Measurements from ENCODE around the gene NGDN.
"Not testable (repeated sequence)": the region's sequence is repeated elsewhere in the genome, so short reads cannot be mapped to it uniquely, and the experiment has no call there.

Gene NGDN

GRCh38 chr14:23446291-23446851 lies 23.1 kb upstream of the NGDN start:
- ChIA-PET CTCF (no interaction called here), POLR2A (no interaction called here)
- TF ChIP-seq LEF1 (IDR thresholded peaks at IDR 0.05; ENCODE audit: borderline replicate concordance) (no peak), ZNF384 (IDR thresholded peaks at IDR 0.05) (no peak)
- DNase-seq (ENCODE audit: extremely low spot score): peak; percentile 2

- no peak for DNase-seq (ENCODE audit: extremely low spot score)
- POLR2A ChIA-PET: interaction anchor here (1.4 kb wide), 1 partner anchor 11 kb away, joined by 3 read pairs; no protein-coding TSS in a partner anchor
- CTCF ChIA-PET: no interaction called here
- TF ChIP-seq FOXM1 (IDR thresholded peaks at IDR 0.05; ENCODE audit: borderline replicate concordance) (no peak), LEF1 (IDR thresholded peaks at IDR 0.05; ENCODE audit: borderline replicate concordance) (no peak), PKNOX1 (IDR thresholded peaks at IDR 0.05) (no peak), NFRKB (IDR thresholded peaks at IDR 0.05) (no peak), FOXK2 (IDR thresholded peaks at IDR 0.05) (no peak), CTBP1 (IDR thresholded peaks at IDR 0.05; ENCODE audit: borderline replicate concordance) (no peak), TARDBP (IDR thresholded peaks at IDR 0.05) (no peak), BHLHE40 (IDR thresholded peaks at IDR 0.05; ENCODE audit: borderline replicate concordance) (no peak), L3MBTL2 (conservative IDR thresholded peaks at IDR 0.05) (no peak), HDGF (IDR thresholded peaks at IDR 0.05; ENCODE audit: borderline replicate concordance) (no peak), ELF4 (IDR thresholded peaks at IDR 0.05) (no peak), SP1 (IDR thresholded peaks at IDR 0.05) (no peak), ARNT (IDR thresholded peaks at IDR 0.05) (no peak), SUZ12 (IDR thresholded peaks at IDR 0.05) (no peak)
Measured at GRCh38 chr14:23447361-23448350, 21.8 kb upstream of the NGDN start.

GRCh38 chr14:23449314-23449713 lies 20.2 kb upstream of the NGDN start:
- no peak for TF ChIP-seq HDGF (IDR thresholded peaks at IDR 0.05; ENCODE audit: borderline replicate concordance)
- TF ChIP-seq LEF1 (IDR thresholded peaks at IDR 0.05; ENCODE audit: borderline replicate concordance): no peak
- TF ChIP-seq CTBP1 (IDR thresholded peaks at IDR 0.05; ENCODE audit: borderline replicate concordance): no peak
- no peak for TF ChIP-seq SUZ12 (IDR thresholded peaks at IDR 0.05)
- TF ChIP-seq FOXK2 (IDR thresholded peaks at IDR 0.05): no peak
- no peak for TF ChIP-seq ARNT (IDR thresholded peaks at IDR 0.05)
- TF ChIP-seq SP1 (IDR thresholded peaks at IDR 0.05): no peak
- CTCF ChIA-PET: interaction anchor here (1.1 kb wide), 1 partner anchor 29 kb away, joined by 3 read pairs; no protein-coding TSS in a partner anchor
- no peak for DNase-seq (ENCODE audit: extremely low spot score)
- POLR2A ChIA-PET: no interaction called here

GRCh38 chr14:23450379-23450778 lies 19.1 kb upstream of the NGDN start:
- ChIA-PET CTCF (no interaction called here), POLR2A (interaction anchor here (0.7 kb wide), 1 partner anchor 1375 kb away, joined by 3 read pairs; no protein-coding TSS in a partner anchor)
- TF ChIP-seq ZNF384 (IDR thresholded peaks at IDR 0.05) (no peak), BHLHE40 (IDR thresholded peaks at IDR 0.05; ENCODE audit: borderline replicate concordance) (no peak), L3MBTL2 (conservative IDR thresholded peaks at IDR 0.05) (no peak), SP1 (IDR thresholded peaks at IDR 0.05) (no peak), CTBP1 (IDR thresholded peaks at IDR 0.05; ENCODE audit: borderline replicate concordance) (no peak), FOXK2 (IDR thresholded peaks at IDR 0.05) (no peak), ARNT (IDR thresholded peaks at IDR 0.05) (no peak), FOXM1 (IDR thresholded peaks at IDR 0.05; ENCODE audit: borderline replicate concordance) (no peak), SUZ12 (IDR thresholded peaks at IDR 0.05) (no peak), PKNOX1 (IDR thresholded peaks at IDR 0.05) (no peak), NFRKB (IDR thresholded peaks at IDR 0.05) (no peak), TARDBP (IDR thresholded peaks at IDR 0.05) (no peak), FOXA1 (IDR thresholded peaks at IDR 0.05) (no peak), LEF1 (IDR thresholded peaks at IDR 0.05; ENCODE audit: borderline replicate concordance) (no peak), ELF4 (IDR thresholded peaks at IDR 0.05) (no peak)
- DNase-seq (ENCODE audit: extremely low spot score): no peak

GRCh38 chr14:23452237-23452636 lies 17.3 kb upstream of the NGDN start:
- DNase-seq (ENCODE audit: extremely low spot score): no peak
- CTCF ChIA-PET: interaction anchor here (0.6 kb wide), 1 partner anchor 27 kb away, joined by 3 read pairs; no protein-coding TSS in a partner anchor
- TF ChIP-seq SP1 (IDR thresholded peaks at IDR 0.05) (no peak), FOXA1 (IDR thresholded peaks at IDR 0.05) (no peak), ELF4 (IDR thresholded peaks at IDR 0.05) (no peak)
- POLR2A ChIA-PET: no interaction called here

GRCh38 chr14:23454445-23454856 lies 15.1 kb upstream of the NGDN start:
- ChIA-PET CTCF (interaction anchor here (0.6 kb wide), 2 partner anchors 689 to 1466 kb away, joined by 3 to 6 read pairs; no protein-coding TSS in a partner anchor), POLR2A (no interaction called here)
- TF ChIP-seq PKNOX1 (IDR thresholded peaks at IDR 0.05) (no peak), SP1 (IDR thresholded peaks at IDR 0.05) (no peak), SUZ12 (IDR thresholded peaks at IDR 0.05) (no peak), ARNT (IDR thresholded peaks at IDR 0.05) (no peak)
- DNase-seq (ENCODE audit: extremely low spot score): no peak

GRCh38 chr14:23456883-23457586 lies 12.5 kb upstream of the NGDN start:
- POLR2A ChIA-PET; DNase-seq (ENCODE audit: extremely low spot score): not testable (repeated sequence)
- CTCF ChIA-PET: interaction anchor here (0.9 kb wide), 1 partner anchor 13 kb away, joined by 3 read pairs; no protein-coding TSS in a partner anchor

All from HEK293T (cell line).